Glutamatergic neuron (in vitro differentiated cells): ENCODE results near the gene NADSYN1. TPM values are rescaled to one million over a fixed set of nuclear protein-coding genes. Genes with fewer than 3 reads are reported as not detected.

ENCODE experiments used
- DNase-seq: peaks from one replicate; pipeline ENCODE4 v3.0.0; 2022
- H3K27ac Mint-ChIP-seq: one replicate; pipeline ENCODE4 v1.8.0; 2020; ENCODE audit warnings: mild to moderate bottlenecking, mixed read lengths, inconsistent platforms; ENCODE audit not compliant: unreplicated experiment
- H3K27me3 Mint-ChIP-seq: one replicate; pipeline ENCODE4 v1.8.0; 2020; ENCODE audit warnings: mild to moderate bottlenecking, moderate library complexity, mixed read lengths, inconsistent platforms; ENCODE audit not compliant: unreplicated experiment
- H3K36me3 Mint-ChIP-seq: one replicate; pipeline ENCODE4 v1.8.0; 2020; ENCODE audit warnings: mild to moderate bottlenecking, mixed read lengths, inconsistent platforms; ENCODE audit not compliant: unreplicated experiment
- H3K4me1 Mint-ChIP-seq: one replicate; pipeline ENCODE4 v1.8.0; 2020; ENCODE audit warnings: mild to moderate bottlenecking, low read depth, mixed read lengths, inconsistent platforms; ENCODE audit not compliant: unreplicated experiment
- H3K4me3 Mint-ChIP-seq: one replicate; pipeline ENCODE4 v1.8.0; 2020; ENCODE audit warnings: mild to moderate bottlenecking, mixed read lengths, inconsistent platforms; ENCODE audit not compliant: unreplicated experiment
- H3K9me3 Mint-ChIP-seq: one replicate; pipeline ENCODE4 v1.8.0; 2020; ENCODE audit warnings: mild to moderate bottlenecking, moderate library complexity, mixed read lengths, inconsistent platforms; ENCODE audit not compliant: unreplicated experiment
- total RNA-seq: library from RNA; stranded (reverse); fragmentation: NEBNext Ultra II Directional; extraction: Animal tissue kit (Norgen Biotek cat#: 25700); gene quantifications from one replicate; pipeline ENCODE4 v1.2.1, GENCODE V29; 2021; ENCODE audit not compliant: unreplicated experiment
- TF ChIP-seq, protein P1 (sequence below): fragments of 200-600 bp; sonication (generic); IDR thresholded peaks from one replicate; pipeline ENCODE4 v1.5.0; 2021; ENCODE audit not compliant: partially characterized antibody, unreplicated experiment

NADSYN1 gene
- total RNA-seq, 1 donor from 2014 or later, result 78.2 TPM

DNA sequence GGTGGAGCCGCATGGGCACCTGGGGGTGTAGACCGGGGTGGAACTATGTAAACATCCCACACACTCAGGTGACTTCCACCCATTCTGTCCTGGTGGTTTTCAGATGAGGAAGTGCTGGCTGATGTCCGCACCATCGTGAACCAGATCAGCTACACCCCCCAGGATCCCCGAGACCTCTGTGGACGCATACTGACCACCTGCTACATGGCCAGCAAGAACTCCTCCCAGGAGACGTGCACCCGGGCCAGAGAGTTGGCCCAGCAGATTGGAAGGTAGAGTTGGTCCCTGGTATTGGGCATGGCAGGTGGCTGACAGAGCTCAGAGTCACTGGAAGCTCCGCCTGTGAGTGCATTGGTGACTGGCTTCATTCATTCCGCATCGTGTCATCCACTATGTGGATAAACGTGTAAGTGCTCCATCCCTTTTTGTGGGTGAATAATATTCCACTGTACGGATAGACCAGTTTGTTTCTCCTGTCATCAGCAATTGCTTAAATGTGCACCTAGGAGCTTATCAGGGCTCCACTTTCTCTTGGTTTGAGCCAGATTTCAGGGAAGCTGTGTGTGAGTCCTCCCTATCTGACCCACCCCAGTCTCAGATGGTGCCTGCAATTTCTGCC lies 29.9 kb downstream of the NADSYN1 start:
- Mint-ChIP-seq H3K9me3 (peaks cover 5% of the 10 kb centered on the region), H3K4me1 (peaks cover under 1% of the 10 kb centered on the region), H3K27me3 (peaks cover 5% of the 10 kb centered on the region), H3K36me3 (peaks cover 40% of the 10 kb centered on the region), H3K4me3 (no peak overlapping the region), H3K27ac (no peak overlapping the region)
- DNase-seq, result no peak
- TF ChIP-seq, protein P1, sequence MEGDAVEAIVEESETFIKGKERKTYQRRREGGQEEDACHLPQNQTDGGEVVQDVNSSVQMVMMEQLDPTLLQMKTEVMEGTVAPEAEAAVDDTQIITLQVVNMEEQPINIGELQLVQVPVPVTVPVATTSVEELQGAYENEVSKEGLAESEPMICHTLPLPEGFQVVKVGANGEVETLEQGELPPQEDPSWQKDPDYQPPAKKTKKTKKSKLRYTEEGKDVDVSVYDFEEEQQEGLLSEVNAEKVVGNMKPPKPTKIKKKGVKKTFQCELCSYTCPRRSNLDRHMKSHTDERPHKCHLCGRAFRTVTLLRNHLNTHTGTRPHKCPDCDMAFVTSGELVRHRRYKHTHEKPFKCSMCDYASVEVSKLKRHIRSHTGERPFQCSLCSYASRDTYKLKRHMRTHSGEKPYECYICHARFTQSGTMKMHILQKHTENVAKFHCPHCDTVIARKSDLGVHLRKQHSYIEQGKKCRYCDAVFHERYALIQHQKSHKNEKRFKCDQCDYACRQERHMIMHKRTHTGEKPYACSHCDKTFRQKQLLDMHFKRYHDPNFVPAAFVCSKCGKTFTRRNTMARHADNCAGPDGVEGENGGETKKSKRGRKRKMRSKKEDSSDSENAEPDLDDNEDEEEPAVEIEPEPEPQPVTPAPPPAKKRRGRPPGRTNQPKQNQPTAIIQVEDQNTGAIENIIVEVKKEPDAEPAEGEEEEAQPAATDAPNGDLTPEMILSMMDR, result no peak

DNA sequence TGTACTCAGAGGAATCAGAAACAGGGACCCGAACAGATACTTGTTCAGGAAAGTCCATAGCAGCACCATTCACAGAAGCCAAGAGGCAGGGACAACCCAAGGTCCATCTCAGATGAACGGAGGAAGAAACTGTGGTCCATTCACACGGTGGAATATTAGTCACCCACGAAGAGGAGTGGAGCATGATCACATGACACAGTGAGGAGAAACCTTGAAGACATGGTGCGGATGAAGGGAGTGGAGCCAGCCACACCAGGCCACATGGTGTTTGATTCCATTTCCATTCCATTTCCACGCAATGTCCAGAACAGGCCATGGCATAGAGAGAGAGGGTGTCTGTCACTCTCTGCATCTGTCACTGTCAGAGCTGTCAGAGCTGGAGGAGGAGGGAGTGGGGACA lies 30.7 kb downstream of the NADSYN1 start:
- Mint-ChIP-seq H3K9me3 (peaks cover 5% of the 10 kb centered on the region), H3K36me3 (peaks cover 38% of the 10 kb centered on the region), H3K4me1 (peaks cover 3% of the 10 kb centered on the region), H3K4me3 (no peak overlapping the region), H3K27ac (no peak overlapping the region), H3K27me3 (peaks cover 5% of the 10 kb centered on the region)
- TF ChIP-seq, protein P1, result no peak
- no peak for DNase-seq

DNA sequence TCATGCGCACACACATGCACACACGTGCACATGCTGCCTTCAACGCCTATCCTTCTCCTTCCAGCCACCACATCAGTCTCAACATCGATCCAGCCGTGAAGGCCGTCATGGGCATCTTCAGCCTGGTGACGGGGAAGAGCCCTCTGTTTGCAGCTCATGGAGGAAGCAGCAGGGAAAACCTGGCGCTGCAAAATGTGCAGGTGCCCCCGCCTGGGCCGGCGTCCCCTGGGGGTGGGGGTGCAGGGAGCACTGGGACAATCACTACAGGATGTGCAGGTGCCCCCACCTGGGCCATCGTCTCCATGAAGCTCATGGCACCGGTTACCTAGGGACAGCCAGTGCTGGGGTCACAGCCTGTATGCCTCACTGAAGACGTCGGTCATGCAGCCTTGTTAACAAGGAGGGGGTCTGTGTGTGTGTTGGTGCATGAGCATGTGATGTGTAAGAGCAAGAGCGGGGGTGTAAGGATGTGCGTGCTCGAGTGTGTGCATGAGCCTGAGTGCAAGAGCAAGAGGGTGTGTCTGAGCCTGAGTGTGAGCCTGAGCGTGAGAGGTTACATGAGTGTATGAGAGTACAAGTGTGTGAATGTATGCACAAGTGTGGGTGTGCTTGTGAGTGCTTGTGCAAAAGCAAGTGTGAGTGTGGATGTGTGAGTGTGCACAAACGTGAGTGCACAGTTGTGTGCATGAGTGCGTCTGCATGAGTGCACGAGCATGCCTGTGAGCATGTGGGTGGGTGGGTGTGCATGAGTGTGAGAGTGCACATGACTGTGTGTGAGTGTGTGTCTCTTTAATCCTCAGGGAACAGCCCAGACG lies 31.5 kb downstream of the NADSYN1 start:
- DNase-seq, result no peak
- H3K27me3 Mint-ChIP-seq, result peaks cover 5% of the 10 kb centered on the region
- peak overlapping the region; percentile 2 for H3K27ac Mint-ChIP-seq
- TF ChIP-seq, protein P1, result no peak
- no peak overlapping the region for H3K4me3 Mint-ChIP-seq
- peaks cover 8% of the 10 kb centered on the region for H3K9me3 Mint-ChIP-seq
- peaks cover 3% of the 10 kb centered on the region for H3K4me1 Mint-ChIP-seq
- peaks cover 39% of the 10 kb centered on the region for H3K36me3 Mint-ChIP-seq

DNA sequence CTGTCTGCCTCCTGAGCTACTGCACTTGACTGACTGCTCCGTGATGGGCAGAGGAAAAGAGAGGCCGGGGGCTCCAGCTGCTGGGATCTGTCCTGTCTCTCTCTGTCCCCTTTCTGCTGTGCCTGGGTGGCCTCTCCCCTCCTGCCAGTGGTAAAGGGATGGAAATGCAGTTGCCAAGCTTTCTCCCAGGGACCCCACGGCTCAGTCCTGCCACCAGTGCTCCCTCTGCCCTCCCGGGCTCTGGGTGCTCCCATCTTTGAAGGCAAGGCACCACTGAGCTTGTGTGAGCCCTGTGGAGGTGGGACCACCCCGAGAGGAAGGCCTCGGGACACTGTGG lies 32.0 kb downstream of the NADSYN1 start:
- Mint-ChIP-seq H3K27me3 (peaks cover 7% of the 10 kb centered on the region), H3K4me1 (peaks cover 3% of the 10 kb centered on the region)

More for the DNA sequence above, 32.0 kb downstream of the NADSYN1 start:
- no peak for DNase-seq
- TF ChIP-seq, protein P1, result no peak
- Mint-ChIP-seq H3K36me3 (peaks cover 36% of the 10 kb centered on the region), H3K27ac (no peak overlapping the region), H3K4me3 (no peak overlapping the region), H3K9me3 (peaks cover 9% of the 10 kb centered on the region)
